HuH-7 (cell line): ENCODE measurements around the gene NDUFAF8.
A peak's percentile ranks its signal among the peaks of the same experiment; 100 is the strongest.

Experiments used
- DNase-seq: peaks from one replicate; pipeline ENCODE4 v3.0.0; 2011; ENCODE audit warnings: low spot score

NDUFAF8 gene

GRCh38 chr17:81253358-81254131, 14.4 kb downstream of the NDUFAF8 start:
- DNase-seq, result peak; percentile 84

- peak; percentile 79 for DNase-seq
Measured at GRCh38 chr17:81254955-81255717, 16.0 kb downstream of the NDUFAF8 start.

- no peak for DNase-seq
Measured at GRCh38 chr17:81256616-81257015, 17.5 kb downstream of the NDUFAF8 start.

GRCh38 chr17:81257533-81257932, 18.4 kb downstream of the NDUFAF8 start:
- DNase-seq, result no peak

- DNase-seq, result no peak
Measured at GRCh38 chr17:81258292-81258691, 19.2 kb downstream of the NDUFAF8 start.

- no peak for DNase-seq
Measured at GRCh38 chr17:81259058-81259605, 20.0 kb downstream of the NDUFAF8 start.

GRCh38 chr17:81260171-81260570, 21.1 kb downstream of the NDUFAF8 start:
- no peak for DNase-seq

- no peak for DNase-seq
Measured at GRCh38 chr17:81260641-81261040, 21.5 kb downstream of the NDUFAF8 start.

GRCh38 chr17:81261096-81261495, 22.0 kb downstream of the NDUFAF8 start:
- DNase-seq, result no peak

GRCh38 chr17:81261582-81262336, 22.6 kb downstream of the NDUFAF8 start:
- no peak for DNase-seq

GRCh38 chr17:81263371-81264181, 24.5 kb downstream of the NDUFAF8 start:
- DNase-seq, result no peak

- DNase-seq, result no peak
Measured at GRCh38 chr17:81264640-81265039, 25.5 kb downstream of the NDUFAF8 start.

GRCh38 chr17:81265576-81265975, 26.5 kb downstream of the NDUFAF8 start:
- DNase-seq, result no peak

GRCh38 chr17:81267390-81268067, 28.4 kb downstream of the NDUFAF8 start:
- no peak for DNase-seq

GRCh38 chr17:81270279-81270678, 31.2 kb downstream of the NDUFAF8 start:
- DNase-seq, result no peak

GRCh38 chr17:81271226-81271625, 32.1 kb downstream of the NDUFAF8 start:
- DNase-seq, result no peak

- DNase-seq, result no peak
Measured at GRCh38 chr17:81272616-81273015, 33.5 kb downstream of the NDUFAF8 start.

GRCh38 chr17:81273698-81274470, 34.8 kb downstream of the NDUFAF8 start:
- no peak for DNase-seq

- DNase-seq, result no peak
Measured at GRCh38 chr17:81274471-81274855, 35.3 kb downstream of the NDUFAF8 start.

- no peak for DNase-seq
Measured at GRCh38 chr17:81276781-81277180, 37.7 kb downstream of the NDUFAF8 start.
